ENCODE data around the gene SPACA6. TPM values are rescaled to one million over a fixed set of nuclear protein-coding genes. Genes with fewer than 3 reads are reported as not detected.

SPACA6 gene
- total RNA-seq, 3 donors from 2014 or later: 2.9 to 35.5 (median 4.1) TPM

- intact Hi-C loops (cut with DNase I, micrococcal nuclease): no loop called here
- DNase-seq: no peak
- Histone ChIP-seq H3K9me3 (no peaks in the 10 kb centered on the region), H3K4me1 (ENCODE audit: low read depth) (peaks cover 13% of the 10 kb centered on the region), H3K36me3 (ENCODE audit: low read depth) (no peaks in the 10 kb centered on the region), H3K4me3 (no peak overlapping the region)
- TF ChIP-seq CTCF (IDR thresholded peaks at IDR 0.05): no peak
- ATAC-seq: no peak
Observed at GRCh38 chr19:51699170-51699569, 6.0 kb downstream of the SPACA6 start.

GRCh38 chr19:51701468-51702100 is 8.5 kb downstream of the SPACA6 start:
- DNase-seq (no peak), ATAC-seq (no peak)
- no peaks in the 10 kb centered on the region for H3K9me3 ChIP-seq
- TF ChIP-seq CTCF (IDR thresholded peaks at IDR 0.05): no peak
- H3K4me3 ChIP-seq: no peak overlapping the region
- no peaks in the 10 kb centered on the region for H3K36me3 ChIP-seq (ENCODE audit: low read depth)
- intact Hi-C loops (cut with DNase I, micrococcal nuclease): no loop called here
- peaks cover 17% of the 10 kb centered on the region for H3K4me1 ChIP-seq (ENCODE audit: low read depth)

GRCh38 chr19:51702103-51702824 is 9.1 kb downstream of the SPACA6 start:
- Histone ChIP-seq H3K9me3 (no peaks in the 10 kb centered on the region), H3K4me3 (no peak overlapping the region), H3K4me1 (ENCODE audit: low read depth) (peaks cover 17% of the 10 kb centered on the region), H3K36me3 (ENCODE audit: low read depth) (no peaks in the 10 kb centered on the region)
- TF ChIP-seq CTCF (IDR thresholded peaks at IDR 0.05): no peak
- peak; percentile 62 to 81 (median 78) for DNase-seq
- ATAC-seq: peak; percentile 40
- intact Hi-C loops (cut with DNase I, micrococcal nuclease): no loop called here

GRCh38 chr19:51702825-51703574 is 9.9 kb downstream of the SPACA6 start:
- H3K4me1 ChIP-seq (ENCODE audit: low read depth): peaks cover 17% of the 10 kb centered on the region
- ATAC-seq (peak; percentile 25), DNase-seq (peak; percentile 49 to 77 (median 69))
- no peaks in the 10 kb centered on the region for H3K9me3 ChIP-seq
- TF ChIP-seq CTCF (IDR thresholded peaks at IDR 0.05): no peak
- no peaks in the 10 kb centered on the region for H3K36me3 ChIP-seq (ENCODE audit: low read depth)
- intact Hi-C loops (cut with DNase I, micrococcal nuclease): no loop called here
- H3K4me3 ChIP-seq: no peak overlapping the region

- ATAC-seq (peak; percentile 97), DNase-seq (peak; percentile 97 to 99 (median 98))
- Histone ChIP-seq H3K4me3 (peak overlapping the region; percentile 54), H3K9me3 (no peaks in the 10 kb centered on the region), H3K4me1 (ENCODE audit: low read depth) (peaks cover 17% of the 10 kb centered on the region), H3K36me3 (ENCODE audit: low read depth) (no peaks in the 10 kb centered on the region)
- TF ChIP-seq CTCF (IDR thresholded peaks at IDR 0.05): peak; percentile 24
- intact Hi-C loops (cut with DNase I, micrococcal nuclease): no loop called here
Observed at GRCh38 chr19:51703575-51704515, 10.7 kb downstream of the SPACA6 start.

Measured in mucosa of descending colon (tissue), 3 donors.